Erythroblast (primary cell): ENCODE data around the gene AUTS2.

Experiments
- DNase-seq, 2 experiments: peaks; one replicate each; lab custom pipeline; 2025; lab: John Stamatoyannopoulos, UW
- GATA1 ChIP-seq: IDR thresholded peaks from 2 replicates; pipeline ENCODE4 v1.6.1; 2011; ENCODE audit warnings: low read depth, mild to moderate bottlenecking, control low read depth, low read length, moderate library complexity
- POLR2A ChIP-seq: IDR thresholded peaks from 2 replicates; pipeline ENCODE4 v1.6.1; 2011; ENCODE audit warnings: mild to moderate bottlenecking, low read length

AUTS2 gene

DNA sequence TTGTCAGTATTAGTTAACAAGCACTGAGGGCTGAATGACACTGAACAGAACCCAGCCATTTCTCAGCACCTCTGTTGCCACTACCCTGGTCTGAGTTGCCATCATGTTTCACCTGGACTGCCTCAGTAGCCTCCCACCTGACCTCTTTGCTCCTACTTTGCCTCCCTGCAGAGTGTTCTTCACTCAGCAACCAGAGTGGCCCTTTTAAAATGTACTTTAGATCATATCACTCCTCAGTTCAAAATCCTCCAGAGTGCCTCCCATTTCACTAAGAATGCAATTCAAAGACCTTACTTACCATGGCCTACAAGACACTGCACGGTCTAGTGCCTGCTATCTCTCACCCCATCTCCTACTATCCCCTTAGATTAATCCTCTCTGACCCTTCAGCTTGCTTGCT lies 214.5 kb downstream of the AUTS2 start:
- TF ChIP-seq GATA1: no peak
- no peak for TF ChIP-seq POLR2A
- DNase-seq: no peak

- TF ChIP-seq POLR2A (no peak), GATA1 (no peak)
- no peak for DNase-seq
Observed at GRCh38 chr7:69813637-69814240, 215.5 kb downstream of the AUTS2 start.

- no peak for DNase-seq
- TF ChIP-seq GATA1 (no peak), POLR2A (no peak)
Observed at GRCh38 chr7:69814421-69814962, 216.2 kb downstream of the AUTS2 start.

DNA sequence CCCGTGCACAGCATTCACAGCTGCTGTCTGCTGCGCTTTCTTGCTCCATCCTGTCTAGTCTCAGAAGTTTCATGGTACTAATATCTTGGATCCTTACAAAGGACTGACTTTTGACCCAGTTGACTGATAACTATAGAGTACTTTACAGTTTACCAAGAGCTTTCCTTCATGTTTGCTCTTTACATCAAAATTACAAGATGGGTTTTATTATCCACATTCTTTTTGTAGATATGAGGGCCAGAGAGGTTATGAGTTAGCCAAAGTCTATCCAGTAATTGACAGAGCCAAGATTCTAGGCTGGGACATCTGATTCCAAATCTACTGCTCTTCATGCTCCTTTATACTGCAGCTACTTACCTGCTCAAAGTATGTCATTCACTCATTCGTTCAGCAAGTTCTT lies 218.2 kb downstream of the AUTS2 start:
- TF ChIP-seq GATA1 (no peak), POLR2A (no peak)
- no peak for DNase-seq

DNA sequence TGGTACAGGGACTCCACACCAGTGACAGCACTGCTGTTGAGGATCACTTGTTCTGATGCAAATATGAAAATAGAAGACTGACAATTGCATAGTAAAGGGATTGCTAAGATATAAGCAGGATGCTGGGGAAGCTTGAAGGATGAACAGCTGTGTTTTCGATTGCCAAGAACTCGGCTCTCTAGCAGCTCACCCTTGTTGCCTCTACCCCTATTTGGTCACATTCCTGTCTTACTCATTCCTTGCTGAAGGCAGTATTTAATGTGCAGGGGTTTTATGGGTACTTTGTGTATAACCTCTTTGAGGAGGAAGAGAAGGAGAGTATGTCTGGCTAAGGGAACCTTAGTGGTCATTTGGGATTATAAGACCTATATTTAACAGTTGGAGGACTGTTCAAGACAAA lies 218.8 kb downstream of the AUTS2 start:
- no peak for DNase-seq
- TF ChIP-seq GATA1 (no peak), POLR2A (no peak)

- no peak for DNase-seq
- TF ChIP-seq POLR2A: no peak
- TF ChIP-seq GATA1: no peak
Observed at GRCh38 chr7:69817841-69818635, 219.8 kb downstream of the AUTS2 start.

DNA sequence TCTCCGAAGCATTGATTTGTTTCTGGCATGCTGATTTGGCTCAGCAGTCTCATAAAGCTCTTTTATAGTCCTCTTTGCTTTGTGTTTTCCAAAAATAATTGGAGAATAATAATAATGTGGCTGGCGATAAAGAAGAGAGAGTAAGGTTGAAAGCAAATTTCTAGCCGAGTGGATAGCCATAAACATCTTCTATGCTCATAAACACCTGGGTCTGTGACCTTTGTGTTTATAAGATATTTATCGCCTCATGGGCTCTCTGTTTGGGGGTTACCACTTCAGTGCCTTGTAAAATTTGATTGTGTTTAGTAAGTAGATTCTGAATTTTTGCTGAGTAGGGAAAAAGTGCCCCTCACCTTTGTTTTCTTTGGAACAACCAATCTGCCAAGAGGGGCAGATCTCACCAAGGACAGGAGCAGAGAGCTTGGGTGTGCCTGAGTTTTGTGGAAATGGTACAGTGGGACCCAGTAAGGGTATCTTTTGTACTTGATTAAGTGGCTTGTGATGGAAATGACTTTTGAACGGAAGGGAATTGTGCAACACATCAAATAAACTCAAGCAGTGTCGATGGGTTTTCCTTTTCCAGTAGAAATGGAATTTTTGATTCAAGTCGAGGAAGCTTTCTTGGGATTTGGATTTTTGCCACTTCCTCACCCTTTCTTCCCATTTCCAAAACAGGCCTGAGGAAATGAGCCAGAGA lies 220.5 kb downstream of the AUTS2 start:
- no peak for DNase-seq
- TF ChIP-seq POLR2A (no peak), GATA1 (no peak)

DNA sequence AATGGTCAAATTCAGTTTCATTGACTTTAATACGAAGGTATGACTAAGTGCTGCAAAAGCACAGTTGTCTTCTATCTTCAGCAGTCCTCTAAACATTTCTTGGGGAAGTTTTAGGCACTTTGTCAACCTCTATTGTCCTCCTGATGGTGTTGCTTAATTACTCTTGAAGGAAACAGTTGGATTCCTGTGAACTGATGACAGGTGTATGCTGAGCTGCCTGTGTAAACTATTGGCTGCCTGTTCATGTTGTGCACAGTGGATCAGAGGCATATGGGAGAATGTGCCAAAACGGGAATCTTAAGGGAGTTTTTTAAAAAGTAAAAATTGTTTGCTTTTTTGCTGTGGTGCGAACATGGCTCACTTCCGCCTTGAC lies 221.0 kb downstream of the AUTS2 start:
- TF ChIP-seq POLR2A (no peak), GATA1 (no peak)
- no peak for DNase-seq

DNA sequence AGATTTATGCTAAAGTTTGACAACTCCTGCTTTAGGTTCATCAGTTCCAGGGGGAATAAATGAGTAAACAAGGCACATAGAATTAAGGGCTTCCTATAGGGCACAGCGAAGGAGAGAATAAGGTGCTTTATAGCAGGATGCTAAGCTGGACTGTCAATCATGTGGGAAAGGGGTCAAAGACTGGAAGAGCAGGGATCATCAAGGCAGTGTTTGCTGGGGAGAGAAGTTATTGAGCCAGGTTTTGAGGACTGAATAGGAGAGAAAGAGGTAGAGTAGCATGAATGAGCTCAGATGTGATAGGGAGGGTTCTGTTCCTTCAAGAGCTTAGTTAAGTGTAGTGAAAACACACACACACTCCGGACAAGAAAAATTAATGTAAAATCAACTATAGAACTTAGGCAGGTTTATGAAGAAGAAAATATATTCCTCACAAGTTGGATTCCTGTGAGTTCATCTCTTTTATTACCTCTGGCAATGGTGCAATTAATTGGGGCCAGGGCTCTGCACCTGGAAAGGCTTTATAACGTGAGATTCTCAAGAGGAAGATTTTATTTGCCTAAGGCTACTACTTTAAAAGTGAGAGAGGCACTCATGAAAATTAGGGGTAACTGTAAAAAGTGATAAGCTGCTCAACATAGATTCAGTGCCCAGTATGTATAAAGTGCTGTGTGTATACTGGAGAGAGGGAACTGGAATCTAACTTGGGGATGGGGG lies 222.4 kb downstream of the AUTS2 start:
- TF ChIP-seq POLR2A (no peak), GATA1 (no peak)
- no peak for DNase-seq

DNA sequence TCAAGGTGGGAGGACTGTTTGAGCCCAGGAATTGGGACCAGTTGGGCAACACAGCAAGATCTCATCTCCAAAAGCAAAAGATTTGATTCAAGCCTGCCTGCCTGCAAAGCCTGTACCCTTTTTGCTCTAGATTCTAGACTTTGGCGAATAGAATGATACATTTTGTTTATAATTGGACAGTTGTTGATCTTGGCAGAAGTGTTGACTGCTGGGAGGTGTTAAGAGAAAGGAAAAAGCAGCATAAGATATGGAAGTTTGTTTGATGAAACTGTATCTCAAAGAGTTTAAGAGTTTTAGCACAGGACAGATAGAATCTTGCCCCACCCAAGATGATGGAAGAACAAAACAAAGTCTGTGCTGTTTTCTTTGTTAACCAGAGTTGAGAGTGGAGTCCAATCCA lies 224.1 kb downstream of the AUTS2 start:
- no peak for DNase-seq
- no peak for TF ChIP-seq POLR2A
- no peak for TF ChIP-seq GATA1

GRCh38 chr7:69823151-69823744 lies 225.0 kb downstream of the AUTS2 start:
- no peak for DNase-seq
- TF ChIP-seq GATA1 (no peak), POLR2A (no peak)

GRCh38 chr7:69825113-69825972 lies 227.1 kb downstream of the AUTS2 start:
- no peak for TF ChIP-seq POLR2A
- TF ChIP-seq GATA1: no peak

More at GRCh38 chr7:69825113-69825972, 227.1 kb downstream of the AUTS2 start:
- DNase-seq: no peak
